ENCODE data around the gene SHC3. TPM values are rescaled to one million over a fixed set of nuclear protein-coding genes. Genes with fewer than 3 reads are reported as not detected.

Gene SHC3
- total and polyA plus RNA-seq, 2 donors (not counting 3 experiments of a cell fraction or from before 2014, with no cell fraction given) = 1.0 to 2.0 TPM

GRCh38 chr9:89065921-89066320, 112.7 kb downstream of the SHC3 start:
- Histone ChIP-seq H3K4me1 (ENCODE audit: control insufficient read depth, extremely low read depth, insufficient read depth, low read length) (no peaks in the 10 kb centered on the region), H3K79me2 (ENCODE audit: control insufficient read depth, insufficient read depth, low read length) (no peaks in the 10 kb centered on the region), H4K20me1 (replicated peaks; ENCODE audit: control insufficient read depth, extremely low read depth, insufficient read depth, low read length) (no peaks in the 10 kb centered on the region), H3K4me3 (replicated peaks in 1 of 3; ENCODE audit: insufficient read depth in 1 of 3, low read depth in 1 of 3, low read length in 3 of 3) (no peak overlapping the region), H3K9ac (replicated peaks; ENCODE audit: extremely low read depth, insufficient read depth, low read length) (no peak overlapping the region), H3K27me3 (ENCODE audit: control insufficient read depth in 2 of 2, insufficient read depth in 2 of 2, low read length in 2 of 2) (no peaks in the 10 kb centered on the region), H3K27ac (ENCODE audit: insufficient read depth, low read depth, low read length) (no peak overlapping the region), H2AFZ (ENCODE audit: low read depth, low read length) (no peak overlapping the region), H3K9me3 (replicated peaks; ENCODE audit: control insufficient read depth, insufficient read depth, low read length) (no peaks in the 10 kb centered on the region), H3K36me3 (ENCODE audit: control insufficient read depth in 2 of 2, extremely low read depth in 1 of 2, insufficient read depth in 2 of 2, low read length in 2 of 2) (no peaks in the 10 kb centered on the region), H3K9me1 (replicated peaks; ENCODE audit: control insufficient read depth, extremely low read depth, insufficient read depth, low read length) (no peaks in the 10 kb centered on the region), H3K4me2 (ENCODE audit: insufficient read depth, low read length) (no peak overlapping the region)
- FAIRE-seq = no peak
- TF ChIP-seq POLR2AphosphoS5 (IDR thresholded peaks at IDR 0.05; ENCODE audit: insufficient read depth, low read depth, low read length) = no peak
- no peak for TF ChIP-seq POLR2A (IDR thresholded peaks at IDR 0.05; ENCODE audit: low read depth, low read length)
- no peak for TF ChIP-seq EZH2 (IDR thresholded peaks at IDR 0.05; ENCODE audit: borderline replicate concordance, low read depth, low read length, severe bottlenecking)
- TF ChIP-seq, protein P1, sequence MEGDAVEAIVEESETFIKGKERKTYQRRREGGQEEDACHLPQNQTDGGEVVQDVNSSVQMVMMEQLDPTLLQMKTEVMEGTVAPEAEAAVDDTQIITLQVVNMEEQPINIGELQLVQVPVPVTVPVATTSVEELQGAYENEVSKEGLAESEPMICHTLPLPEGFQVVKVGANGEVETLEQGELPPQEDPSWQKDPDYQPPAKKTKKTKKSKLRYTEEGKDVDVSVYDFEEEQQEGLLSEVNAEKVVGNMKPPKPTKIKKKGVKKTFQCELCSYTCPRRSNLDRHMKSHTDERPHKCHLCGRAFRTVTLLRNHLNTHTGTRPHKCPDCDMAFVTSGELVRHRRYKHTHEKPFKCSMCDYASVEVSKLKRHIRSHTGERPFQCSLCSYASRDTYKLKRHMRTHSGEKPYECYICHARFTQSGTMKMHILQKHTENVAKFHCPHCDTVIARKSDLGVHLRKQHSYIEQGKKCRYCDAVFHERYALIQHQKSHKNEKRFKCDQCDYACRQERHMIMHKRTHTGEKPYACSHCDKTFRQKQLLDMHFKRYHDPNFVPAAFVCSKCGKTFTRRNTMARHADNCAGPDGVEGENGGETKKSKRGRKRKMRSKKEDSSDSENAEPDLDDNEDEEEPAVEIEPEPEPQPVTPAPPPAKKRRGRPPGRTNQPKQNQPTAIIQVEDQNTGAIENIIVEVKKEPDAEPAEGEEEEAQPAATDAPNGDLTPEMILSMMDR (IDR thresholded peaks at IDR 0.05; ENCODE audit: extremely low read depth in 1 of 2, insufficient read depth in 1 of 2, low read depth in 1 of 2, low read length in 2 of 2) = no peak
- TF ChIP-seq JUN (IDR thresholded peaks at IDR 0.05; ENCODE audit: borderline replicate concordance, insufficient read depth, insufficient read length, low read depth) = no peak
- no peak for TF ChIP-seq MYC (IDR thresholded peaks at IDR 0.05; ENCODE audit: low read depth, low read length)
- no peak for TF ChIP-seq FOS (IDR thresholded peaks at IDR 0.05; ENCODE audit: borderline replicate concordance, insufficient read depth, low read length)
- no peak for TF ChIP-seq GATA2 (IDR thresholded peaks at IDR 0.05; ENCODE audit: insufficient read depth, insufficient read length, low read depth, low read length)
- no peak for TF ChIP-seq MAX (IDR thresholded peaks at IDR 0.05; ENCODE audit: insufficient read depth, insufficient read length)
- intact Hi-C loops (cut with micrococcal nuclease) (no loop called here), dilution Hi-C loops (cut with MboI; ENCODE audit: extremely low pct_ligation_motif_present, low sequenced_read_pairs) (no loop called here)
- BruUV-seq (replicated peaks) = no TSS peak
- CTCF ChIA-PET = interaction anchor here (1.8 to 2.6 kb wide), 2 partner anchors 11 to 213 kb away, joined by 4 to 8 read pairs; no protein-coding TSS in a partner anchor
- POLR2A ChIA-PET = no interaction called here
- no peak for DNase-seq (ENCODE audit: low read depth, low spot score)
